HG02970 (cell line): ENCODE measurements around the gene CAPN9.
"Not testable (repeated sequence)": the region's sequence is repeated elsewhere in the genome, so short reads cannot be mapped to it uniquely, and the experiment has no call there.

Experiments used
- ATAC-seq: cut with Tn5 transposase; IDR thresholded peaks from one replicate; pipeline ENCODE4 v1.9.1; 2021; ENCODE audit warnings: mild to moderate bottlenecking, moderate library complexity, moderate number of reproducible peaks; ENCODE audit not compliant: unreplicated experiment, low FRiP score

CAPN9 gene

GRCh38 chr1:230747127-230747730, at the start of gene CAPN9:
CAPN9 (plus strand) TSS chr1:230747388; CDS start chr1:230747497, 109 bp downstream.
- no peak for ATAC-seq

- no peak for ATAC-seq
Measured at GRCh38 chr1:230698130-230698529, 49.1 kb upstream of the CAPN9 start.

GRCh38 chr1:230698964-230699363, 48.2 kb upstream of the CAPN9 start:
- not testable (repeated sequence) for ATAC-seq

- no peak for ATAC-seq
Measured at GRCh38 chr1:230699716-230700115, 47.5 kb upstream of the CAPN9 start.

- no peak for ATAC-seq
Measured at GRCh38 chr1:230700132-230700531, 47.1 kb upstream of the CAPN9 start.

GRCh38 chr1:230701434-230701833, 45.8 kb upstream of the CAPN9 start:
- ATAC-seq = no peak

GRCh38 chr1:230701895-230702768, 45.1 kb upstream of the CAPN9 start:
- ATAC-seq = no peak

GRCh38 chr1:230702934-230703678, 44.1 kb upstream of the CAPN9 start:
- no peak for ATAC-seq

GRCh38 chr1:230703679-230704385, 43.4 kb upstream of the CAPN9 start:
- ATAC-seq = no peak

GRCh38 chr1:230704830-230705229, 42.4 kb upstream of the CAPN9 start:
- ATAC-seq = no peak

- ATAC-seq = no peak
Measured at GRCh38 chr1:230705289-230706019, 41.7 kb upstream of the CAPN9 start.

- ATAC-seq = no peak
Measured at GRCh38 chr1:230706020-230706699, 41.0 kb upstream of the CAPN9 start.

GRCh38 chr1:230706887-230707731, 40.1 kb upstream of the CAPN9 start:
- ATAC-seq = no peak

- ATAC-seq = no peak
Measured at GRCh38 chr1:230707732-230708630, 39.2 kb upstream of the CAPN9 start.

GRCh38 chr1:230708631-230709580, 38.3 kb upstream of the CAPN9 start:
- no peak for ATAC-seq
